GM12874 (cell line): ENCODE results near the gene CSTPP1.

Experiments used
- CTCF ChIP-seq: IDR thresholded peaks from 2 replicates; pipeline ENCODE4 v1.5.1; 2011; ENCODE audit warnings: low read depth, mild to moderate bottlenecking, control low read depth, low read length, moderate library complexity; ENCODE audit not compliant: insufficient read depth

Gene CSTPP1

DNA sequence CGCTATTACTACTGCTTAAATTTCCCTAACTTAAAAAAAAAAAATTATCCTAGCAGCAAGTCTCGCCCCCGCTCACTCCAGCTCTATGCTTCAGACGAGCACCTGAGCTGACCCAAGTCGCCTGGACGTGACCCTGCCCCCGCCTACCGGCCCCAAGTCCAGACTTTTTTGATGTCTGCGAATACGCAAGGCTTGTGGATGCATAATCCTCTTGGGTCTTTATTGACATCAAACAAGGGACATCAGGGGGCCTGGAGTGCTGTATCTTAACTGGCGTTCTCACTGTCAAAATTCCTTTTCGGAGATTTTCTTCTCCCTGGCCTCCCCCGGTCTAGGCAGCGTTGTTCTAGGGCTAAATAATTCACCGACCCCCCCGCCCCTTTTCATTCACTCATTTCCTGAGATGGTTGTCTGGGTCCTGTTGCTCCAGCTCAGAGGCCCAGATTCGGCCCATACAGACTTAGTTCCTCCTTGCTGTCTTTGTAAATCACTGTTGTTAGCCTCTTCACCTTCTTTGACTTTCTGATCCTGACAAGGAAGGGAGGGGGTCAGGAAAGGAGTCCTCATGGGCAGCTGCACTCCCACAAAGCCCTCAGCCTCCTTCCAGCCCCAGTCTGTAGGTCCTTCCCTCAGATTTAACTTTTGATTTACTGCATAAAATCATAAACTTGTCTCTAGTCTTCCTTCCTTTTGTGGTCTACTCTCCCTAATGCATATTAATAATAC, 17.6 kb upstream of the CSTPP1 start:
- TF ChIP-seq CTCF: no peak

DNA sequence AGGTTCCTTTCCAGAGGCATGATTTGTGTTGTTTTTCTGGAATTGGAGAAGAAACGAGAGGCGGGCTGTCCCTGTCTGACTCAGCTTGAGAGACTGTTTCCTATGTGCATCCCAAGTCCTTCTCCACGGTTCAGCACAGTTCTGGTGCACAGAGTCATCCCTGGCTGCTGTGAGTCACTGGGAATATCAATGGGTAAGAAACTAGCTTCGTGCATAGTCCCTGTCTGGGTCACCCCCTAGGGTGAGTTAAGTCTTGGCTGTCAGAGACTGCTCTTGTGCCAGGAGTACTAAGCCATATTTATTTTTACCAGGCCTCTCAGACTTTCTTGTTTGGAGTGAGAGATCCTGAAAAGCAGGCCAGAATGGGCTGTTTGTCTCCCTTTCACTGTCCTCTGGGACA, 15.8 kb upstream of the CSTPP1 start:
- no peak for TF ChIP-seq CTCF

DNA sequence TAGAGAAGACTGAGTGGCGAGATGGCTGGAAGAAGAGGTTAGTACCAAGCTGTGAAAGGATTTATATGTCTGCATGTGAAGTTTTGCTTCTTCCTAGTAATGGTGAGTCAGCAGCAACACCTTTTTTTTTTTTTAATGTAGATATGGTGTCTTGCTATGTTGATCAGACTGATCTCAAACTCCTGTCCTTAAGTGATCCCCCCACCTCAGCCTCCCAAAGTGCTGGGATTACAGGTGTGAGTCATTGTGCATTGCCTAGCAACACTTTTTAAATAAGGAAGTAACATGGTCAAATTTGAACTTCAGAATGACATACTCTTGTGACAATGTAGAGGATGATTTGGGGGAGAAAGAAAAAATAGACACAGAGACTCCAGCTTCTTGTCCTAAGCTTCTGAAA, 6.5 kb upstream of the CSTPP1 start:
- no peak for TF ChIP-seq CTCF

DNA sequence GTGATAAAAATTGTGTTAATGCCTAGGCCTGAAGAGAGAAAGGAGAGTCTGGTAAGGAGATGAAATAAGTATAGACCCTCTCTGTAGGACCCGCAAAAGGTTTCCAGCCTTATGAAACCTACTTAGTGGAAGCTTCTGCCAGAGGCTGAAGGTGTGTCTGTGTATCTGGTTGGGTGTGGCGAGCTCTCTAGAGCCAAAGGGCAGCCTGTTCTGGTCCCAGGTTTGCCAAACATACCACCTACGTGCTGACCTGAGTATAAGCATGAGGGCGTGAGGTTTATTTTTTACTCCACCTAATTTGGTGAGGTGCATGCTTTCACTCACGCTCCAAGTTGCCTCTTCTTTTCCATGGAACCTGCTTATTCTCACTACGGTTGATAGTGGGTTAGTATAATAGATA, 5.6 kb downstream of the CSTPP1 start:
- TF ChIP-seq CTCF: no peak

DNA sequence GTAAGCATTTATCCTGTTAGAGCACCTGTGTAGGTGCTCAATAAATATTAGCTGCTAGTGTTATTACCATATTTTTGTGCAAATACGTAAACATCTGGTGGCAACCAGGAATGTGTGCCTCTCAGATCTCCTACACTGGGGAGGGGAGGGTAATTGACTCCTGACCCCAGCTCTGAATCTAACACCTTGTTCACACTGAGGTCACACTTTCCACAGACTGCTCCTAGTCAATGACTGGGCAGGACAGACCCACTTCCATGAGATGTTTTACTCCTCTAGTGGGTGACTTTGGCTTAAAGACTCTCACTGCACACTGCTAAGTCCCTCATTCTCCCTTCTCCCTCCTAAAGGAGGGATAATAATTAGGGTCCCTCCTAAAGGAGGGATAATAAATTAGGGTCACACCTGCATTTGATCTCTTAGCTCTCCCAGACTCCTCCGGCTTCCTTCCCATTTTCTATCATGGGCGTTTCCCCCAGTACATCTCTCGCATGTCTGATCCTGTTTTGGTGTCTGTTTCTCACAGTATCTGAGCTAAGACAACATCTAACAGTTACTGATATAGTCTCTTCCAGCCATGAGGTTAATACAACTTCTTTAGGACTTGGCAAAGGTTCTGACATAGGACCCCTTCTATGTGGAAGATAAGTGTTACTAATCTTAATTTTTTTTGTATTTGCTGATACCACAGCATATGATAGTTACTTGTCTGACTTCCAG, 8.0 kb downstream of the CSTPP1 start:
- TF ChIP-seq CTCF: no peak

- TF ChIP-seq CTCF: no peak
Measured at GRCh38 chr11:46947399-46948077, 11.0 kb downstream of the CSTPP1 start.

DNA sequence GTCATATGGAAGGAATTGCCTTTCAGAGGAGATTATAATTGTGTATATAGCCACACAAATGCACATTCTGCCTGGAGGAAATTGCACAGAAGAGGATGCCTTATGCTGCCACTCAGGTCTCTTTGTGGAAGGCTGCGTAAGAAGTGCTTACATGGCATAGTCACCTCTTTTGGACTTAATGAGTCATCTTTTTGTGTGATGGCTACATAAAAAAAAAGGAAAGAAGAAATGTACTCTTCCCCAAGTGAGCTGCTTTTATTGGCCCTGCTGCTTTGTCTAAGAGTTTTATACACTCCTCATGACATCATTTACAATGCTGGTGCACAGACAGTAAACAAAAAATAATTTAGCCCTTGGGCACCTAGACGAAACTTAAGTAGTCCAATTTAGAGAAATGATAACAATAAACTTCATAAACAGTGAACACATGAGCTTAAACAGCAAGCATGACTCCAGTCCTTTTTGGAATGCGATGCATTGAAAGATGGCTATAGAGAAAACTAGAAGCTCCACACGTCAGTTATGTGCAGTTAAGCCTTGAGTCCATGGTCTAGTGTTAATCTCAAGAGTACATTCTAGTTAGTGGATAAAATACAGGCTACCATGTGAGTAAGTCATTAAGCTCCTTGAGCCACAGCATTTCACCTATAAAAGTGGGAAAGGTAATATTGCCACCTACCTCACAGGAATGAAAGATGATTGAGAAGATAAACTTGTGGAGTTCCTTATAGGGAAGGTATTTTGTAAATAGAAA, 12.0 kb downstream of the CSTPP1 start:
- no peak for TF ChIP-seq CTCF
